GM23338 (cell line): Measurements from ENCODE around the gene CORO2A. TPM values are rescaled to one million over a fixed set of nuclear protein-coding genes. Genes with fewer than 3 reads are reported as not detected.

Experiments
- ATAC-seq: fragments of 200-7000 bp; cut with Tn5 transposase; 3 replicates; pipeline ENCODE4 v1.9.1; 2020
- DNase-seq: peaks from one replicate; pipeline ENCODE4 v3.0.0-alpha.2; 2015; ENCODE audit warnings: low spot score
- H2AFZ ChIP-seq: fragments of 200-600 bp; sonication (generic); 2 replicates; pipeline ENCODE4 v1.8.0; 2016; ENCODE audit warnings: antibody characterized with exemption, mild to moderate bottlenecking, moderate library complexity
- H3F3A ChIP-seq: fragments of 200-600 bp; sonication (generic); replicated peaks from 2 replicates; pipeline ENCODE4 v1.8.0; 2017; ENCODE audit warnings: antibody characterized with exemption, mixed run types, low read depth
- H3K27ac ChIP-seq: fragments of 200-600 bp; sonication (generic); 2 replicates; pipeline ENCODE4 v1.6.1; 2016; ENCODE audit warnings: low read depth
- H3K27me3 ChIP-seq: fragments of 200-600 bp; sonication (generic); 2 replicates; pipeline ENCODE4 v1.8.0; 2016; ENCODE audit warnings: mild to moderate bottlenecking, mixed run types, moderate library complexity; ENCODE audit not compliant: insufficient read depth
- H3K36me3 ChIP-seq: fragments of 200-600 bp; sonication (generic); 2 replicates; pipeline ENCODE4 v1.8.0; 2016; ENCODE audit warnings: mild to moderate bottlenecking; ENCODE audit not compliant: insufficient read depth
- H3K4me1 ChIP-seq: fragments of 200-600 bp; sonication (generic); 2 replicates; pipeline ENCODE4 v1.8.0; 2016; ENCODE audit warnings: mild to moderate bottlenecking, moderate library complexity; ENCODE audit not compliant: insufficient read depth
- H3K4me2 ChIP-seq: fragments of 200-600 bp; sonication (generic); 2 replicates; pipeline ENCODE4 v1.7.1; 2017; ENCODE audit warnings: mixed run types
- H3K4me3 ChIP-seq: fragments of 200-600 bp; sonication (generic); 2 replicates; pipeline ENCODE4 v1.6.1; 2016; ENCODE audit warnings: mixed run types
- H3K79me2 ChIP-seq: fragments of 200-600 bp; sonication (generic); replicated peaks from 2 replicates; pipeline ENCODE4 v1.8.0; 2017; ENCODE audit warnings: mild to moderate bottlenecking; ENCODE audit not compliant: insufficient read depth
- H3K9me2 ChIP-seq: fragments of 200-600 bp; sonication (generic); 2 replicates; pipeline ENCODE4 v1.8.0; 2017; ENCODE audit not compliant: insufficient read depth
- H4K20me1 ChIP-seq: fragments of 200-600 bp; sonication (generic); replicated peaks from 2 replicates; pipeline ENCODE4 v1.8.0; 2017; ENCODE audit warnings: mild to moderate bottlenecking; ENCODE audit not compliant: insufficient read depth
- H3K27ac Mint-ChIP-seq: 2 replicates; pipeline ENCODE4 v1.8.0; 2020; ENCODE audit warnings: inconsistent platforms, mild to moderate bottlenecking, moderate library complexity, mixed read lengths
- H3K27me3 Mint-ChIP-seq: 3 replicates; pipeline ENCODE4 v1.8.0; 2022; ENCODE audit warnings: low read depth, mild to moderate bottlenecking, moderate library complexity, mixed read lengths, inconsistent platforms; ENCODE audit not compliant: insufficient read depth, poor library complexity
- H3K36me3 Mint-ChIP-seq: 3 replicates; pipeline ENCODE4 v1.8.0; 2021; ENCODE audit warnings: low read depth, mild to moderate bottlenecking, inconsistent platforms, moderate library complexity, mixed read lengths
- H3K4me1 Mint-ChIP-seq: 3 replicates; pipeline ENCODE4 v1.8.0; 2020; ENCODE audit warnings: mild to moderate bottlenecking, inconsistent platforms, mixed read lengths
- H3K4me3 Mint-ChIP-seq: 3 replicates; pipeline ENCODE4 v1.8.0; 2021; ENCODE audit warnings: moderate library complexity, mild to moderate bottlenecking, inconsistent platforms, mixed read lengths
- H3K9me3 Mint-ChIP-seq: 3 replicates; pipeline ENCODE4 v1.8.0; 2020; ENCODE audit warnings: moderate library complexity, mild to moderate bottlenecking, inconsistent platforms, mixed read lengths
- CREB1 ChIP-seq: fragments of 250-450 bp; sonication (Bioruptor Pico); IDR thresholded peaks from 2 replicates; pipeline ENCODE4 v1.5.0; 2020; ENCODE audit warnings: low read depth, mild to moderate bottlenecking, moderate library complexity
- EZH2 ChIP-seq: fragments of 200-600 bp; sonication (generic); IDR thresholded peaks from one replicate; pipeline ENCODE4 v1.8.0; 2017; ENCODE audit warnings: antibody characterized with exemption, mild to moderate bottlenecking, low read depth; ENCODE audit not compliant: unreplicated experiment
- EZH2phosphoT487 ChIP-seq: fragments of 200-600 bp; sonication (generic); IDR thresholded peaks from one replicate; pipeline ENCODE4 v1.8.1; 2018; ENCODE audit warnings: antibody characterized with exemption; ENCODE audit not compliant: unreplicated experiment
- JUNB ChIP-seq: IDR thresholded peaks from one replicate; pipeline ENCODE4 v1.6.1; 2016; ENCODE audit warnings: antibody characterized with exemption; ENCODE audit not compliant: unreplicated experiment
- POLR2AphosphoS5 ChIP-seq: IDR thresholded peaks from 2 replicates; pipeline ENCODE4 v1.6.1; 2016; ENCODE audit warnings: antibody characterized with exemption, low read depth
- ZNF331 ChIP-seq: fragments of 250-450 bp; sonication (Bioruptor Pico); IDR thresholded peaks from 2 replicates; pipeline ENCODE4 v1.5.0; 2020; ENCODE audit warnings: low read depth, mild to moderate bottlenecking, moderate library complexity
- polyA plus RNA-seq: library from polyadenylated mRNA; unstranded; fragments of >200 nt; fragmentation: Nextera tagmentation; extraction: Ambion mirVana; gene quantifications from 2 replicates; pipeline ENCODE4 v1.2.1, GENCODE V29; 2016
- total RNA-seq: library from RNA; depleted of rRNA; stranded (reverse); fragments of >200 nt; shearing (Covaris generic); gene quantifications from 2 replicates; pipeline ENCODE4 v1.2.3, GENCODE V29; 2014
- TF ChIP-seq, protein P1 (sequence below): IDR thresholded peaks from 2 replicates; pipeline ENCODE4 v1.6.1; 2016; ENCODE audit warnings: antibody characterized with exemption
- TF ChIP-seq, protein P2 (sequence below): IDR thresholded peaks from one replicate; pipeline ENCODE4 v1.6.1; 2018; ENCODE audit warnings: antibody characterized with exemption; ENCODE audit not compliant: unreplicated experiment
- TF ChIP-seq, protein P3 (sequence below), 2 experiments: fragments of 200-600 bp in 1 of 2; sonication (generic) in 1 of 2; conservative IDR thresholded peaks; 2 replicates each; pipeline versions ENCODE4 v1.5.1 to v1.6.1; 2016 to 2017; ENCODE audit warnings: antibody characterized with exemption in 2 of 2, low read depth in 2 of 2, mild to moderate bottlenecking in 2 of 2, moderate library complexity in 1 of 2

The CORO2A gene
- total and polyA plus RNA-seq, 2 experiments from 2014 or later, result 12.9 to 27.6 TPM

DNA sequence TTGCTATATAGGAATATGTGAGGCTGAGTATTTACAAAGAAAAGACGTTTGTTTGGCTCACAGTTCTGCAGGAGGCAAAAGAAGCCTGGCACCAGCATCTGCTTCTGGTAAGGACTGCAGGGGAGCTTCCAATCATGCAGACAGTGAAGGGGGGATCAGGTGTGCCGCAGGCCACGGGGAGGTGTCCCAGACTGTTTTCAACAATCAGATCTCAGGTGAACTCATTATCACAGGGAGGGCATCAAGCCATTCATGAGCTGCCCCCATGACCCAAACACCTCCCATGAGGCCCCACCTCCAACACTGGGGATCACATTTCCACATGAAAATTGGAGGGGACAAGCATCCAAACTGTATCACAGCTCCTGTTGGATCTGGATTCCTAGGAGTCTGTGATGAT, 43.0 kb downstream of the CORO2A start (continued):
- TF ChIP-seq, protein P1, sequence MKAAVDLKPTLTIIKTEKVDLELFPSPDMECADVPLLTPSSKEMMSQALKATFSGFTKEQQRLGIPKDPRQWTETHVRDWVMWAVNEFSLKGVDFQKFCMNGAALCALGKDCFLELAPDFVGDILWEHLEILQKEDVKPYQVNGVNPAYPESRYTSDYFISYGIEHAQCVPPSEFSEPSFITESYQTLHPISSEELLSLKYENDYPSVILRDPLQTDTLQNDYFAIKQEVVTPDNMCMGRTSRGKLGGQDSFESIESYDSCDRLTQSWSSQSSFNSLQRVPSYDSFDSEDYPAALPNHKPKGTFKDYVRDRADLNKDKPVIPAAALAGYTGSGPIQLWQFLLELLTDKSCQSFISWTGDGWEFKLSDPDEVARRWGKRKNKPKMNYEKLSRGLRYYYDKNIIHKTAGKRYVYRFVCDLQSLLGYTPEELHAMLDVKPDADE, result no peak

DNA sequence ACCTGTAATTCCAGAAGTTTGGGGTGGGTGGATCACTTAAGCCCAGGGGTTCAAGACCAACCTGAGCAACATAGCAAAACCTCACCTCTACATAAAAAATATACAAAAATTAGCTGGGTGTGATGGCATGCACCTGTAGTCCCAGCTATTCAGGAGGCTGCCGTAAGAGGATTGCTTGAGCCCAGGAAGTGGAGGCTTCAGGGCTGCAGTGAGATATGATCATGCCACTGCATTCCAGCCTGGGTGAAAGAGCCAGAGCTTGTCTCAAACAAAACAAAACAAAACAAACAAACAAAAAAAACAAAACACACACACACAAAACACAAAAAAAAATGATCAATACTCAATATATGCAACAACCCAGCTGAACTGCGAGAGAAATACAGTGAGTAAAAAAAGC, 44.0 kb downstream of the CORO2A start:
- no peaks in the 10 kb centered on the region for H3K4me1 ChIP-seq
- ATAC-seq, result no peak
- Mint-ChIP-seq H3K36me3 (no peaks in the 10 kb centered on the region; the same call in 2 of the 3 replicates), H3K4me1 (peaks cover 6% of the 10 kb centered on the region; the same call in 2 of the 3 replicates), H3K4me3 (no peak overlapping the region), H3K9me3 (no peaks in the 10 kb centered on the region), H3K27me3 (peaks cover 5% of the 10 kb centered on the region), H3K27ac (no peak overlapping the region)
- no peak overlapping the region for H3K4me3 ChIP-seq
- no peaks in the 10 kb centered on the region for H3K36me3 ChIP-seq
- no peaks in the 10 kb centered on the region; the same call in 1 of the 2 replicates for H3F3A ChIP-seq
- DNase-seq, result no peak
- no peak overlapping the region for H3K27ac ChIP-seq
- TF ChIP-seq JUNB (no peak), CREB1 (CRISPR knock-in tag) (no peak), EZH2phosphoT487 (no peak), POLR2AphosphoS5 (no peak), ZNF331 (CRISPR knock-in tag) (no peak), EZH2 (no peak)
- TF ChIP-seq, protein P2, sequence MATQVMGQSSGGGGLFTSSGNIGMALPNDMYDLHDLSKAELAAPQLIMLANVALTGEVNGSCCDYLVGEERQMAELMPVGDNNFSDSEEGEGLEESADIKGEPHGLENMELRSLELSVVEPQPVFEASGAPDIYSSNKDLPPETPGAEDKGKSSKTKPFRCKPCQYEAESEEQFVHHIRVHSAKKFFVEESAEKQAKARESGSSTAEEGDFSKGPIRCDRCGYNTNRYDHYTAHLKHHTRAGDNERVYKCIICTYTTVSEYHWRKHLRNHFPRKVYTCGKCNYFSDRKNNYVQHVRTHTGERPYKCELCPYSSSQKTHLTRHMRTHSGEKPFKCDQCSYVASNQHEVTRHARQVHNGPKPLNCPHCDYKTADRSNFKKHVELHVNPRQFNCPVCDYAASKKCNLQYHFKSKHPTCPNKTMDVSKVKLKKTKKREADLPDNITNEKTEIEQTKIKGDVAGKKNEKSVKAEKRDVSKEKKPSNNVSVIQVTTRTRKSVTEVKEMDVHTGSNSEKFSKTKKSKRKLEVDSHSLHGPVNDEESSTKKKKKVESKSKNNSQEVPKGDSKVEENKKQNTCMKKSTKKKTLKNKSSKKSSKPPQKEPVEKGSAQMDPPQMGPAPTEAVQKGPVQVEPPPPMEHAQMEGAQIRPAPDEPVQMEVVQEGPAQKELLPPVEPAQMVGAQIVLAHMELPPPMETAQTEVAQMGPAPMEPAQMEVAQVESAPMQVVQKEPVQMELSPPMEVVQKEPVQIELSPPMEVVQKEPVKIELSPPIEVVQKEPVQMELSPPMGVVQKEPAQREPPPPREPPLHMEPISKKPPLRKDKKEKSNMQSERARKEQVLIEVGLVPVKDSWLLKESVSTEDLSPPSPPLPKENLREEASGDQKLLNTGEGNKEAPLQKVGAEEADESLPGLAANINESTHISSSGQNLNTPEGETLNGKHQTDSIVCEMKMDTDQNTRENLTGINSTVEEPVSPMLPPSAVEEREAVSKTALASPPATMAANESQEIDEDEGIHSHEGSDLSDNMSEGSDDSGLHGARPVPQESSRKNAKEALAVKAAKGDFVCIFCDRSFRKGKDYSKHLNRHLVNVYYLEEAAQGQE, result no peak
- TF ChIP-seq, protein P3, sequence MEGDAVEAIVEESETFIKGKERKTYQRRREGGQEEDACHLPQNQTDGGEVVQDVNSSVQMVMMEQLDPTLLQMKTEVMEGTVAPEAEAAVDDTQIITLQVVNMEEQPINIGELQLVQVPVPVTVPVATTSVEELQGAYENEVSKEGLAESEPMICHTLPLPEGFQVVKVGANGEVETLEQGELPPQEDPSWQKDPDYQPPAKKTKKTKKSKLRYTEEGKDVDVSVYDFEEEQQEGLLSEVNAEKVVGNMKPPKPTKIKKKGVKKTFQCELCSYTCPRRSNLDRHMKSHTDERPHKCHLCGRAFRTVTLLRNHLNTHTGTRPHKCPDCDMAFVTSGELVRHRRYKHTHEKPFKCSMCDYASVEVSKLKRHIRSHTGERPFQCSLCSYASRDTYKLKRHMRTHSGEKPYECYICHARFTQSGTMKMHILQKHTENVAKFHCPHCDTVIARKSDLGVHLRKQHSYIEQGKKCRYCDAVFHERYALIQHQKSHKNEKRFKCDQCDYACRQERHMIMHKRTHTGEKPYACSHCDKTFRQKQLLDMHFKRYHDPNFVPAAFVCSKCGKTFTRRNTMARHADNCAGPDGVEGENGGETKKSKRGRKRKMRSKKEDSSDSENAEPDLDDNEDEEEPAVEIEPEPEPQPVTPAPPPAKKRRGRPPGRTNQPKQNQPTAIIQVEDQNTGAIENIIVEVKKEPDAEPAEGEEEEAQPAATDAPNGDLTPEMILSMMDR (conservative IDR thresholded peaks at IDR 0.05; ENCODE audit: low read depth in 2 of 2), result no peak
- TF ChIP-seq, protein P1, result no peak
- no peaks in the 10 kb centered on the region for H3K79me2 ChIP-seq
- 0 out of 2 replicates have a peak, but pooled peaks cover 4% of the 10 kb centered on the region for H4K20me1 ChIP-seq
- H2AFZ ChIP-seq, result no peak overlapping the region
- no peak overlapping the region for H3K4me2 ChIP-seq
- no peaks in the 10 kb centered on the region for H3K9me2 ChIP-seq
- H3K27me3 ChIP-seq, result no peaks in the 10 kb centered on the region
